A549 (cell line): ENCODE measurements around the gene MYO18A. TPM values are rescaled to one million over a fixed set of nuclear protein-coding genes. Genes with fewer than 3 reads are reported as not detected.

Source experiments
- ATAC-seq, 2 experiments: fragments of 200-7000 bp in 1 of 2; fragments of >200 bp in 1 of 2; cut with Nextera tagmentation in 1 of 2; cut with Tn5 transposase in 1 of 2; 3 replicates each; pipeline versions ENCODE4 v1.8.0 to v1.9.1; 2018 to 2020; ENCODE audit warnings: mild to moderate bottlenecking in 1 of 2, moderate library complexity in 1 of 2
- CTCF ChIA-PET: fragments of 300-600 bp; sonication (Branson Sonifier 250); formaldehyde crosslinking; extraction: SDS; loops from one replicate; lab custom pipeline; 2021; ENCODE audit warnings: antibody characterized with exemption, inconsistent platforms; lab: Yijun Ruan, JAX
- POLR2A ChIA-PET: fragments of 350-600 bp; formaldehyde crosslinking; extraction: SDS; loops from one replicate; lab custom pipeline; 2021; ENCODE audit warnings: antibody characterized with exemption, inconsistent platforms; lab: Yijun Ruan, JAX
- DNase-seq, 2 experiments: peaks; one replicate each; pipeline versions ENCODE4 v3.0.0 to v3.0.0-alpha.2; 2011 to 2016; ENCODE audit warnings: low read depth in 1 of 2, low spot score in 1 of 2
- FAIRE-seq: peaks from 2 replicates; lab custom pipeline; 2011; peaks lifted over from hg19 to GRCh38; lab: Jason Lieb, UNC
- H3K27ac ChIP-seq, 2 experiments: fragments of >200 bp; sonication (Bioruptor Twin); formaldehyde crosslinking; 3 replicates each; pipeline ENCODE4 v1.5.1; 2016 to 2017
- H3K4me1 ChIP-seq: fragments of >200 bp; sonication (Bioruptor Twin); formaldehyde crosslinking; 3 replicates; pipeline ENCODE4 v1.6.1; 2016
- H3K4me2 ChIP-seq: fragments of >200 bp; sonication (Bioruptor Twin); formaldehyde crosslinking; 3 replicates; pipeline ENCODE4 v1.6.1; 2016
- H3K4me3 ChIP-seq: fragments of >200 bp; sonication (Bioruptor Twin); formaldehyde crosslinking; 3 replicates; pipeline ENCODE4 v1.5.1; 2016
- H3K9me3 ChIP-seq: fragments of >200 bp; sonication (Bioruptor Twin); formaldehyde crosslinking; 3 replicates; pipeline ENCODE4 v1.6.1; 2016
- CBX2 ChIP-seq: fragments of 200-600 bp; sonication (generic); IDR thresholded peaks from 2 replicates; pipeline ENCODE4 v1.6.1; 2016; ENCODE audit warnings: low read depth, mild to moderate bottlenecking, borderline replicate concordance
- CEBPB ChIP-seq, 2 experiments: fragments of >200 bp in 1 of 2; sonication (Bioruptor Twin) in 1 of 2; formaldehyde crosslinking in 1 of 2; IDR thresholded peaks; 2 replicates each; pipeline ENCODE4 v1.6.1; 2012 to 2016
- HDAC2 ChIP-seq: fragments of 200-600 bp; sonication (generic); IDR thresholded peaks from 2 replicates; pipeline ENCODE4 v1.6.1; 2016
- HOXA7 ChIP-seq: fragments of 250-450 bp; sonication (Bioruptor Pico); IDR thresholded peaks from 2 replicates; pipeline ENCODE4 v1.5.0; 2020; ENCODE audit warnings: mild to moderate bottlenecking, moderate library complexity
- HOXB13 ChIP-seq: fragments of 250-450 bp; sonication (Bioruptor Pico); IDR thresholded peaks from 2 replicates; pipeline ENCODE4 v1.5.0; 2020; ENCODE audit warnings: low read depth, mild to moderate bottlenecking, moderate library complexity
- JUN ChIP-seq, 2 experiments: fragments of >200 bp; sonication (Bioruptor Twin); formaldehyde crosslinking; IDR thresholded peaks; 2 replicates in 1 of 2; 3 replicates in 1 of 2; pipeline ENCODE4 v1.6.1; 2016 to 2017
- KDM1A ChIP-seq: fragments of 200-600 bp; sonication (generic); IDR thresholded peaks from 2 replicates; pipeline ENCODE4 v1.6.1; 2016; ENCODE audit warnings: low read depth, mild to moderate bottlenecking
- MAZ ChIP-seq: fragments of 150-350 bp; IDR thresholded peaks from 2 replicates; pipeline ENCODE4 v1.6.1; 2014; ENCODE audit warnings: antibody characterized with exemption, low read depth, low read length, borderline replicate concordance
- MYC ChIP-seq: IDR thresholded peaks from 2 replicates; pipeline ENCODE4 v1.6.1; 2012; ENCODE audit warnings: mild to moderate bottlenecking, inconsistent platforms, low read length, improper control_type of control experiment, borderline replicate concordance
- NPAS2 ChIP-seq: fragments of 250-450 bp; sonication (Bioruptor Pico); IDR thresholded peaks from 2 replicates; pipeline ENCODE4 v1.8.0; 2022; ENCODE audit warnings: mild to moderate bottlenecking, moderate library complexity, borderline replicate concordance
- PHF8 ChIP-seq: fragments of 200-600 bp; sonication (generic); IDR thresholded peaks from 2 replicates; pipeline ENCODE4 v1.6.1; 2016; ENCODE audit warnings: low read depth, mild to moderate bottlenecking, antibody characterized with exemption, moderate library complexity, borderline replicate concordance
- SREBF2 ChIP-seq: fragments of 450-650 bp; IDR thresholded peaks from 2 replicates; pipeline ENCODE4 v1.6.1; 2014; ENCODE audit warnings: mild to moderate bottlenecking, moderate library complexity
- ZC3H11A ChIP-seq: fragments of 450-650 bp; IDR thresholded peaks from 2 replicates; pipeline ENCODE4 v1.6.1; 2014; ENCODE audit warnings: antibody characterized with exemption, mild to moderate bottlenecking
- ZFP36 ChIP-seq: fragments of 450-650 bp; IDR thresholded peaks from 2 replicates; pipeline ENCODE4 v1.6.1; 2014; ENCODE audit warnings: borderline replicate concordance; ENCODE audit not compliant: partially characterized antibody
- ZNF302 ChIP-seq: fragments of 250-450 bp; sonication (Bioruptor Pico); IDR thresholded peaks from 2 replicates; pipeline ENCODE4 v1.9.0; 2021; ENCODE audit warnings: inconsistent platforms, mild to moderate bottlenecking, moderate library complexity
- ZSCAN20 ChIP-seq: fragments of 250-450 bp; sonication (Bioruptor Pico); IDR thresholded peaks from 2 replicates; pipeline ENCODE4 v1.8.0; 2022; ENCODE audit warnings: mild to moderate bottlenecking, moderate library complexity
- WGBS: methylation state at CpG from one replicate; pipeline ENCODE4 v1.1.6; 2017; ENCODE audit errors: missing lambda C conversion rate; 5-methylcytosine and 5-hydroxymethylcytosine counted together
- polyA plus RNA-seq, 4 experiments: library from polyadenylated mRNA; depleted of rRNA in 3 of 4; stranded (reverse); fragments of >200 nt; fragmentation: RNase III in 1 of 4; extraction: RNeasy Plus Mini Kit Qiagen cat#74134 plus additional on column Dnase treatment in 1 of 4; gene quantifications; 2 replicates in 3 of 4; 3 replicates in 1 of 4; pipeline ENCODE4 v1.2.3, GENCODE V29; 2011 to 2017
- TF ChIP-seq, protein P1 (sequence below): IDR thresholded peaks from 2 replicates; pipeline ENCODE4 v1.6.1; 2012
- TF ChIP-seq, protein P2 (sequence below): fragments of 250-450 bp; sonication (Bioruptor Pico); IDR thresholded peaks from 2 replicates; pipeline ENCODE4 v1.5.0; 2021; ENCODE audit warnings: mild to moderate bottlenecking, moderate library complexity, borderline replicate concordance
- TF ChIP-seq, protein P3 (sequence below): fragments of 450-650 bp; IDR thresholded peaks from 2 replicates; pipeline ENCODE4 v1.6.1; 2014; ENCODE audit warnings: antibody characterized with exemption
- TF ChIP-seq, protein P4 (sequence below): IDR thresholded peaks from 2 replicates; pipeline ENCODE4 v1.6.1; 2012
- TF ChIP-seq, protein P5 (sequence below): fragments of 250-450 bp; sonication (Bioruptor Pico); IDR thresholded peaks from 2 replicates; pipeline ENCODE4 v1.5.0; 2020; ENCODE audit warnings: low read depth, mild to moderate bottlenecking, moderate library complexity

Gene MYO18A
- polyA plus RNA-seq, 2 of the 4 experiments (the other 2 are of a cell fraction), result 12.3 to 28.4 TPM

DNA sequence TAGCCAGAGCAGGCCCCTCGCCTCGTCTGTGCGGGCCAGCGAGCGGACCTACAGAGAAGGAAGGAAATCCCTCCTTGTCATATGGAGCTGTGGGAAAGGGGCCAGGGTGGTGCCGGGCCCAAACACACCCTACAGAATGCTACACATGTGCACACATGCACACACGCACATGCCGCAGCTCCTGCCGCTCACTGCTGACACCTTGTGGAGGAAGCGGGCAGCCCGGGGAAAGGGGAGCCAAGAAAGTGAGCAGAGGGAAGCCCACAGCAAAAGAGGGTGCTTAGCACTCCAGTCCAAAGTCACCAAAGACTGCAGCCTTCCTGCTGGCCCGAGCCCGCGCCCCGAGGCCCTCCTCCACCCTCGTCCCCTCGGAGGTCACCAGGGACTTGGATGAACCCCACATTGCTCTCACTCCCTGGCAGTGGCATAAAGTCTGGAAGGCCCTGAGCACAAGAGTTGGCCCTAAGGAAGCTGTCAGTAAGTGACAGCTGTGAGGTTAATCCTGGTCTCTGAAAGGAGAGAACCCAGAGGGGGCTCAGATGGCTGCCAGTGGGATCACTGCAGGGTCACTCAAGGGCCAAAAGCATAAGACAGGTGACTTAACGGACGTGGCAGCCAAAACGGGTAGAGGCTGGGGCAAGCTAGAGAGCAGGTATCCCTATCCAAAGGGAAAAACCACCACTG is 68.2 kb downstream of the MYO18A start (continued):
- TF ChIP-seq HOXB13 (CRISPR knock-in tag), result no peak
- no peak for TF ChIP-seq ZC3H11A
- TF ChIP-seq CBX2, result no peak
- TF ChIP-seq SREBF2, result no peak
- TF ChIP-seq NPAS2 (CRISPR knock-in tag), result peak; percentile 69
- no peak for TF ChIP-seq ZFP36
- no peak for TF ChIP-seq ZSCAN20 (CRISPR knock-in tag)
- TF ChIP-seq, protein P1, sequence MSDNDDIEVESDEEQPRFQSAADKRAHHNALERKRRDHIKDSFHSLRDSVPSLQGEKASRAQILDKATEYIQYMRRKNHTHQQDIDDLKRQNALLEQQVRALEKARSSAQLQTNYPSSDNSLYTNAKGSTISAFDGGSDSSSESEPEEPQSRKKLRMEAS, result peak; percentile 88
- TF ChIP-seq JUN (IDR thresholded peaks at IDR 0.05), result no peak
- TF ChIP-seq MAZ, result no peak
- TF ChIP-seq, protein P2, sequence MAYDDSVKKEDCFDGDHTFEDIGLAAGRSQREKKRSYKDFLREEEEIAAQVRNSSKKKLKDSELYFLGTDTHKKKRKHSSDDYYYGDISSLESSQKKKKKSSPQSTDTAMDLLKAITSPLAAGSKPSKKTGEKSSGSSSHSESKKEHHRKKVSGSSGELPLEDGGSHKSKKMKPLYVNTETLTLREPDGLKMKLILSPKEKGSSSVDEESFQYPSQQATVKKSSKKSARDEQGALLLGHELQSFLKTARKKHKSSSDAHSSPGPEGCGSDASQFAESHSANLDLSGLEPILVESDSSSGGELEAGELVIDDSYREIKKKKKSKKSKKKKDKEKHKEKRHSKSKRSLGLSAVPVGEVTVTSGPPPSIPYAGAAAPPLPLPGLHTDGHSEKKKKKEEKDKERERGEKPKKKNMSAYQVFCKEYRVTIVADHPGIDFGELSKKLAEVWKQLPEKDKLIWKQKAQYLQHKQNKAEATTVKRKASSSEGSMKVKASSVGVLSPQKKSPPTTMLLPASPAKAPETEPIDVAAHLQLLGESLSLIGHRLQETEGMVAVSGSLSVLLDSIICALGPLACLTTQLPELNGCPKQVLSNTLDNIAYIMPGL (CRISPR knock-in tag), result no peak
- no peak for TF ChIP-seq KDM1A
- TF ChIP-seq, protein P3, sequence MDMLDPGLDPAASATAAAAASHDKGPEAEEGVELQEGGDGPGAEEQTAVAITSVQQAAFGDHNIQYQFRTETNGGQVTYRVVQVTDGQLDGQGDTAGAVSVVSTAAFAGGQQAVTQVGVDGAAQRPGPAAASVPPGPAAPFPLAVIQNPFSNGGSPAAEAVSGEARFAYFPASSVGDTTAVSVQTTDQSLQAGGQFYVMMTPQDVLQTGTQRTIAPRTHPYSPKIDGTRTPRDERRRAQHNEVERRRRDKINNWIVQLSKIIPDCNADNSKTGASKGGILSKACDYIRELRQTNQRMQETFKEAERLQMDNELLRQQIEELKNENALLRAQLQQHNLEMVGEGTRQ, result no peak
- TF ChIP-seq HOXA7 (CRISPR knock-in tag), result no peak
- no peak for TF ChIP-seq CEBPB (IDR thresholded peaks at IDR 0.05)
- TF ChIP-seq, protein P4, sequence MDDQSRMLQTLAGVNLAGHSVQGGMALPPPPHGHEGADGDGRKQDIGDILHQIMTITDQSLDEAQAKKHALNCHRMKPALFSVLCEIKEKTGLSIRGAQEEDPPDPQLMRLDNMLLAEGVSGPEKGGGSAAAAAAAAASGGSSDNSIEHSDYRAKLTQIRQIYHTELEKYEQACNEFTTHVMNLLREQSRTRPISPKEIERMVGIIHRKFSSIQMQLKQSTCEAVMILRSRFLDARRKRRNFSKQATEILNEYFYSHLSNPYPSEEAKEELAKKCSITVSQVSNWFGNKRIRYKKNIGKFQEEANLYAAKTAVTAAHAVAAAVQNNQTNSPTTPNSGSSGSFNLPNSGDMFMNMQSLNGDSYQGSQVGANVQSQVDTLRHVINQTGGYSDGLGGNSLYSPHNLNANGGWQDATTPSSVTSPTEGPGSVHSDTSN, result no peak
- no peak for TF ChIP-seq HDAC2

DNA sequence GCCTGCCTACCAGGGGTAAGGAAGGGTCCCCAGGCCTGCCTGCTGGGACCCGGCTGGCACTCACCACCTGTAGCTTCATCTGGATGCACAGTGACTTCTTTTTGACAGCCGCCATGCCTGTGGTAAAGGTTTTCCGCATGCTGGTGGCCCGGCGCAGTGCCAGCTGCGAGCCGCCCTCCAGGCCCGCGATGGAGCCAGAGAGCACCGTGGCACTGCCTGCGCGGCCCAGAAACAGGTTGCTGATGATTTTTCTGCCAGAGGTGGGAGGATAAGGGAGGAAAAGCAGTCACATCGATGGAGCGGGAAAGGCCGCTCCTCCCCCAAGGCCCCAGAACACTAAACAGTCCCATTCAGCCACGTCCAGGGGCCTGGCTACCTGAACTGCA is 69.8 kb downstream of the MYO18A start:
- ChIA-PET POLR2A (no interaction called here), CTCF (interaction anchor here (4.4 to 30.4 kb wide), 4 partner anchors 94 to 151 kb away, joined by 33 to 1025 read pairs (median 146); partner anchors contain the start of gene PHF12)
- FAIRE-seq (no peak), DNase-seq (no peak), ATAC-seq (no peak)
- H3K4me3 ChIP-seq, result no peak overlapping the region
- H3K4me2 ChIP-seq, result no peak overlapping the region
- H3K4me1 ChIP-seq, result peaks cover 17% of the 10 kb centered on the region
- WGBS, result 93% methylated on average over 16 of the region's 16 CpGs
- no peak overlapping the region for H3K27ac ChIP-seq
- H3K9me3 ChIP-seq, result no peaks in the 10 kb centered on the region
- TF ChIP-seq PHF8 (no peak), ZFP36 (no peak), NPAS2 (CRISPR knock-in tag) (no peak), ZNF302 (no peak), MYC (no peak)
- TF ChIP-seq, protein P5, sequence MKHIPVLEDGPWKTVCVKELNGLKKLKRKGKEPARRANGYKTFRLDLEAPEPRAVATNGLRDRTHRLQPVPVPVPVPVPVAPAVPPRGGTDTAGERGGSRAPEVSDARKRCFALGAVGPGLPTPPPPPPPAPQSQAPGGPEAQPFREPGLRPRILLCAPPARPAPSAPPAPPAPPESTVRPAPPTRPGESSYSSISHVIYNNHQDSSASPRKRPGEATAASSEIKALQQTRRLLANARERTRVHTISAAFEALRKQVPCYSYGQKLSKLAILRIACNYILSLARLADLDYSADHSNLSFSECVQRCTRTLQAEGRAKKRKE (CRISPR knock-in tag), result no peak
